Endometrial microvascular endothelial cells (primary cell): ENCODE results near the gene RIN3. TPM values are rescaled to one million over a fixed set of nuclear protein-coding genes. Genes with fewer than 3 reads are reported as not detected.

Source experiments
- in situ Hi-C: cut with HindIII; loops from 2 replicates; pipeline ENCODE4 v1.10.0; 2017; ENCODE audit warnings: low sequenced_read_pairs, low pct_unique_long_range_greater_than_20kb; ENCODE audit errors: inconsistent ontology term
- total RNA-seq: library from RNA; depleted of rRNA; stranded (reverse); fragments of >200 nt; gene quantifications from one replicate; pipeline ENCODE4 v1.2.3, GENCODE V29; 2015; ENCODE audit errors: inconsistent ontology term

RIN3 gene
- total RNA-seq, 1 donor from 2014 or later, result 2.0 TPM

DNA sequence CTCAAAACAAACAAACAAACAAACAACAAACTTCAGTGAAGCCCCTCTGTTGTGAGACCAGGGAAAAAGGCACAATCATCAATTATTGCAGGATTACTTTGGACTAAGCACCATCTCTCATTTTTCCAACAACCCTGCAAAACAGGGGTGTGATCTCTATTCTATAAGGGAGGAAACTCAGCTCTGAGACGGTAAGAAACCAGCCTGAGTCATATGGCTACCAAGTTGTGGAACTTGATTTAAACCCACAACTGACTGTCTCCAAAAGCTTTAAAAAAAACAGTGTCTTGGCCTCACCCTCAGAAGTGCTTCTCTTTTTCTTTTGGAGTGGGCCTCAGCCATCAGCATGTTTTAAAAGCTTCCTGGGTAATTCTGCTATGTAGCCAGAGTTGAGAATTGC is 49.8 kb downstream of the RIN3 start:
- in situ Hi-C loops, result no loop called here

DNA sequence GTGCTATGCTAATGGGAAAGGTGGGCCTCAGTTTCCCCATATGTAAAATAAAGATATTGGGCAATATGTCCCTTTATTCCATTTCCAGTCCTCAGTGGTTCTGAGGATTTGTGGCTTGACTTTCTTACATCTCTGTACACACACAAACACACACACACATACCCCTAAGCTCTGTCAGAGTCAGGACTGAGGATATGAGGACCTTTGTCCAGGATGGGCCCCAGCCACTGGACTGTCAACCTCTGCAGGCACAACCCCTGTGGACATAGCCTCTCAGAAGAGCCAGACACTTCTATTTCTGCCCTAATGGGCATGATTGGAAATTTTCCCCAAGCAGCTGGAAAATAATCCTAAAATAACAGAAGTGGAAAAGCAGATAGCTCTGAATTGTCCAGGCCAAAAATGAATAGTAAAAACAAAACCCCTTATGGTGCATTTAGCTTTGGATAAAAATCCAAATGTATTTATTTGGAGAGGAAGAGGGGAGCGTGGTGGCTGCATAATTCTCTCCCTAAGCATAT is 50.2 kb downstream of the RIN3 start:
- in situ Hi-C loops, result no loop called here

DNA sequence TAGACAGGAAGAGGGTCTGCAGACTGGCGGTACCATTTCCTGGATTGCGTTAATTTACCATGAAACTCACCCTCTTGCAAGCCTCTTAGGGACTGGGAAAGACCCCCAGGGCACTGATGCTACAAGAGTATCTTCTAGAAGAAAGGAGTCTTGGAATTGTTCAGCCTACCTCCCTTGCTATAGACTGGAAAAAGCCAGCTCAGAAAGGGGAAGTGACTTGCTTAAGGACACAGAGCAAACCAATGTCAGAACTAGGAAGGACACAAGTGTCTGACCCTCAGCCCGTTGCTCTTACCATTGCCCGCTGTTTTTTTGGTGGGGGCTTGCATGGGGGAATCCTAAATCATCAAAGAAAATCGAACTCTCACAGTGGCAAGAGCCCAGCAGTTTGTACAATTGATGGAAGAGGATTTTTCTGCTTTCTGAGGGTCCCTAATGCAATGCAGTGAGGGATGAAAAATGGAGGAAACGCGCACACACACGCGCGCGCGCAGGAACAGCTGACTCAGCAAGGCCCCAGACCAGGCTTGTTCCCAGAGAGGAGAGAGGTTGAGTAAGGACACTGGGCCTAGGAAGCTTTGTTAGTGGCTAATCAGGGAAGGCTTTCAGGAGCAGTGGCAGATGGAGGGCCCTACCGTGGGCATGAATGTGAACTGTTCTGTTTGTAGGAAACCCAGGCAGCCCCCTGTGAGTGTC is 50.9 kb downstream of the RIN3 start:
- in situ Hi-C loops, result no loop called here

DNA sequence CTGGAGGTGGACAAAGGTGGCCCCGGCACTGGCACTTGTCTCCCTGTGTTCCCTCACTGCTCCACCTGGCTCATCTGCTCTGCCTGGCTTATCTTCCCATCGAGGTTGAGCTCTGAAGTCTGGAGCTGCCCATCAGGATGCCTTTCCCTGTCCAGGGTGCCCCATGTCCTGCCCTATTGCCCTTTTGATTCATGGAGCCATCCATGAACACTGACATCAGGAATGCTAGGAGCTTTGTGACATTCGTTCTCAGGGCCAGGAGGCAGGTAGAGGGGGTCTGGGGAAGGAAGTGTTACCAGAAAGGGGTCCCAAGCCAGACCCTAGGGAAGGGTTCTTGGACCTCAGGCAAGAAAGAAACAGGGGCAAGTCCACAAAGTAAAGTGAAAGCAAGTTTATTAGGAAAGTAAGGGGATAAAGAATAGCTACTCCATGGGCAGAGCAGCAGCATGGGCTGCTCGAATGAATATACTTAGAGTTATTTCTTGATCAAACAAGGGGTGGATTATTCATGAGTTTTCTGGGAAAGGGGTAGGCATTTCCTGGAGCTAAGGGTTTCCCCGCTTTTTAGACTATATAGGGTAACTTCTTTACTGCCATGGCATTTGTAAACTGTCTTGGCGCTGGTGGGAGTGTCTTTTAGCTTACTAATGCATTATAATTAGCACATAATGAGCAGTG is 51.6 kb downstream of the RIN3 start:
- in situ Hi-C loops, result no loop called here

DNA sequence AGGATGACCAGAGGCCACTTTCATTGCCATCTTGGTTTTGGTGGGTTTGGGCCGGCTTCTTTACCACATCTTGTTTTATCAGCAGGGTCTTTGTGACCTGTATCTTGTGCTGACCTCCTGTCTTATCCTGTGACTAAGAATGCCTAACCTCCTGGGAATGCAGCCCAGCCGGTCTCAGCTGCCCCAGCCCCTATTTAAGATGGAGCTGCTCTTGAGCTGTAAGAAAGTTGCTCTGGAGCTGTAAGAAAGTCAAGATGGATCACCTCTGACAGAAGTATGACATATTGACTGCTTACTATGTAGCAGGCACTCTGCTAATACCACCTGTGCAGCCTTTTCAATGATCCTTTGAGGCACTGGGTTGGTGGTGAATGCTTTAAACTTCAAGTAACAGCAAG is 52.1 kb downstream of the RIN3 start:
- in situ Hi-C loops, result no loop called here

DNA sequence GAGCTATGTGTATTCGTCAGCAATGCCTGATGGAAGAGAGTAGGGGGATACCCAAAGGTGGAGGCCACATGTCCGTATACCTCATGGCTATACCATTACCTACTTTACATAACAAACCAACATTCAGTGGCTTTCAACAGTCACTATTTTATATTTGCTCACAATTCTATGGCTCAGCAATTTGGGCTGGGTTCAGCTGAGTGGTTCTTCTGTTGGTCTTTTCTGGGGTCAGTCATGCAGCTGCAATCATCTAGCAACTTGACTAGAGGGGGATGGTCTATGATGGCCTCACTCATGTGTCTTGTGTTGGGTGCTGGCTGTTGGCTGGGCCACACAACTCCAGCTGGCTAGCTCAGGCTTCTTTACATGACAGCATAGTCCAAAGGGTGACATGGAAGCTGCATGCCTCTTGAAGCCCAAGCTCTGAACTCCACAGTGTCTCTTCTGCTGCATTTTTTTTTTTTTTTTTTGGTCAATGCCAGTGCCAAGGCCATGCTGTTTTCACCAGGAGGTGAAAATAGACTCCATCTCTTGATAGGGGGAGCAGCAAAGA is 53.7 kb downstream of the RIN3 start:
- in situ Hi-C loops, result no loop called here

DNA sequence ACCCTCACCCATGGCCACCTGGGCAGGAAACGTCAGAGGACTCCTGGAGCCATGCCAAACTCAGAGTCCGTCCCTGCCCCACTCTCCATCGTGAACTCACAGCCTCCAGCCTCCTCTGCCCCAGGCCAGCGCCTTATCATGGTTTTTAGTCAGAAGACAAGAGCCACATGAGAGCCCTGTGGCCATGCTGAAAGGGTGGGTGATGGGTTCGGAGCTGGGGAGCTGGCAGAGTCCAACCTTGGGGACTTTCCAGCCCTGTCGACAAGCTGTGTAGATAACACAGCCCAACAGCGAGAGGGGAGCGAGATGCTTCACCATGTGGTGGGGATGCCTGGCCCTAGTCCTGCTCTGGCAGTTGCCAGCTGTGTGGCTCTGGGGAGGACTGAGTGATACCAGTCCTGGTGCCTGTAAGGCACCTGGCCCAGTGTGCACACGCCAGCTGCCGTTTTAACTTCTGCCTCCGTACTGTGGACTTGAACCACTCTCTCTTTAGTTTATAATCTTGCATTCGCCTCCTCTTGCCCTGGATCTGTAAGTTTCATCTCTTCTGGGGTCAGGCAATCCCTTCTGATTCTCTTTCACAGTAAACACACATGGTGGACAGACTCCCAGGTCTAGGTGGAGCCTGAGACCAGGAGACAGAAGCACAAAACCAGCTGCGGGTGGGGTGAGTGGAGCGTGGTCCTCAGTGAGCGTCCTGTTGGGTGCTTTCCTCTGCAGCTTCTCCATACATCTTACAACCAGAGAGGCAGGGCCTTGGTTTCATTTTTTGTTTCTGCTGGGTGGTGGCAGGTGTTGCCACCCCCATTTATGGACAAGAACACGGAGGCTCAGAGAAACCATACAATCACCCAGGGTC is 55.3 kb downstream of the RIN3 start:
- in situ Hi-C loops, result no loop called here

DNA sequence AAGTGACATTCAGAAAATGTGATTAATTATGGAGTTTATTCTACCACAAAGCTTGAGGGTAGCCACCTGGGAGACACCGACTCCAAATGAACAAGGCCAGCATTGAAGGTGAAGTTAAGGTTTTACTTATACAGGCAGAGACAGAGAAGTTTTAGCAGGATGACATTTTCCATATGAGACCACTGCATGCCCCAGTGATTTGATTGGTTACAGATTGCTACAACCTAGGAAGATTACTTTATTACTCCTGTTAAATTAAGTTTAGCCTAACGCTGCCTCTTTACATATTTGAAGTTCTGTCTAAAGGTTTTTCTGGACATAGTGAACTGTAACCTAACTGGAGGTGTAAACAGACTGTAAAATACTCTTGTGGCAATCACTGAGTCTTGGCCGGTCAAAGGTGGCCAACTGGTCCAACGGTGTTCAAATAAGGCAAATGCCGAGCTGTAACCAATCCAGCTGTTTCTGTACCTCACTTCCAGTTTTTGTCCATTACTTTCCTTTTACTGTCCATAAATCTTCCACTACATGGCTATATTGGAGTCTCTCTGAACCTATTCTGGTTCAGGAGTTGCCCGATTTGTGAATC is 57.2 kb downstream of the RIN3 start:
- in situ Hi-C loops, result no loop called here

DNA sequence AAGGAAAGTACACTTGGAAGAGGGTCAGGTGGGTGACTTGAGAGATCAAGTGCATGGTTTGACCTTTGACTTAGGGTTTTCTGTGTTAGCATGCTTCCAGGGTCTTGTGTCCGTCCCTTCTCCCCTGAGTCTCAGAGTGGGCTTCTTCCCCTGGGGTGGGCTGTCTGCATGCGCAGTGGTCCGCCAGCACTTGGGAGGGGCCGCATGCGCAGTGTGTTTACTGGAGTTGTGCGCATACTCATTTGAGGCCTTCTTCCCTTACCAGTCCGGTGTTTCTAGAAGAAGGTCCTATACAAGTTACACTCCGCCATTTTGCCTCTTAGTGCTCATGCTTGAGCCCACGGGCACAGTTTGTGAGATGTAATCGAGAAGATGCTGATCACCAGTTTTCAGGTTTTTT is 58.5 kb downstream of the RIN3 start:
- in situ Hi-C loops, result no loop called here

DNA sequence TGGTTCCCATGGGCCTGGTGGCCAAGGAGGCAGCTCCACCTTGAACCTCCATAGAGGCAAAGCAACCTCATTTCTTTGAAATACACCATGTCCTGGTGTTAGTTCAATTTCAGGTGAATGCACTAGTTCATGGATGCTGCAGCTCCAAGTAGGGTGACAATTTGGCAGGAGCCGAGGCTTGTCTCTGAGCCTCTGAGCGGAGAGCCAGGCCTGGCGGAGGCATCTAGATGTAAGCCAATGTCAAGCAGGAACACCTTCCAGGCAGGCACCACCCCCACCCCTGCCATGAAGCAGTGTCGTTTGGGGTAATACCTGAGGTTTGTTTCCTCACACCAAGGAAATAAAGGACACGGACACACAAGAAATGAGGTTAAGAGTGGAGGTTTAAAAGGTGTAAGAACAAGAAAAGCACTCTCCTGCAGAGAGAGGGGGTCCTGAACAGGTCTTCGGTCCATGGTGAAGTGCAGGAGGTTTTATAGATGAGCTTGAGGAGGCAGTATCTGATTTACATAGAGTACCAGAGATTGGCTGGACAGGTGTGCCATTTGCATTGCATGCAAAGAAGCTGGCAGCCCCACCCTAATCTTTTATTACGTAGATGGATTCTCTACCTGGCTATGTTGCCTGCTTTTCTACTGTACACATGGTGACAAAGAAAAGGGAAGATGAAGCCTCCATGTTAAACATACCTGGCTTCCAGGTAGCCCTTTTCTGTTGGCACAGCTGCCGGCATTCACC is 60.3 kb downstream of the RIN3 start:
- in situ Hi-C loops, result no loop called here

DNA sequence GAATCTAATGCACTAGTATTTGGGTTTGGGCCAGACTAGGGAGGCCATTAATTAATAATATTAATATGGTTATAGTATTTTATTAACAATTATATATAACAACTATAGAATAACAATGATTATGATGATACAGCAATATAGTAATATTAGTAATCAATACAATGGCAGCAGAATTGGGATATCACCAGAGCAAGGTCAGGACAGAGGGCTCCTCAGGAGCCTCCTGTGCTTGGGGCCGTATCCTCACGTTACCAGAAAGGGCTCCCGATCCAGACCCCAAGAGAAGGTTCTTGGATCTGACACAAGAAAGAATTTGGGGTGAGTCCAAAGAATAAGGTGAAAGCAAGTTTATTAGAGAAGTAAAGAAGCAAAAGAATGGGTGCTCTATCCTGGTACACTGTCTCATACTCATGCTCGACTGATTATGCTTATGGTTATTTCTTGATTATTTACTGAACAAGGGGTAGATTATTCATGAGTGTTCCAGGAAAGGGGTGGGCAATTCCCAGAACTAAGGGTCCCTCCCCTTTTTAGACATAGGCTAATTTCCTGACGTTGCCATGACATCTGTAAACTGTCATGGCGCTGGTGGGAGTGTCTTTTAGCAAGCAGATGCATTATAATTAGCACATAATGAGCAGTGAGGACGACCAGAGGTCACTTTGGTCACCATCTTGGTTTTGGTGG is 61.6 kb downstream of the RIN3 start:
- in situ Hi-C loops, result no loop called here

DNA sequence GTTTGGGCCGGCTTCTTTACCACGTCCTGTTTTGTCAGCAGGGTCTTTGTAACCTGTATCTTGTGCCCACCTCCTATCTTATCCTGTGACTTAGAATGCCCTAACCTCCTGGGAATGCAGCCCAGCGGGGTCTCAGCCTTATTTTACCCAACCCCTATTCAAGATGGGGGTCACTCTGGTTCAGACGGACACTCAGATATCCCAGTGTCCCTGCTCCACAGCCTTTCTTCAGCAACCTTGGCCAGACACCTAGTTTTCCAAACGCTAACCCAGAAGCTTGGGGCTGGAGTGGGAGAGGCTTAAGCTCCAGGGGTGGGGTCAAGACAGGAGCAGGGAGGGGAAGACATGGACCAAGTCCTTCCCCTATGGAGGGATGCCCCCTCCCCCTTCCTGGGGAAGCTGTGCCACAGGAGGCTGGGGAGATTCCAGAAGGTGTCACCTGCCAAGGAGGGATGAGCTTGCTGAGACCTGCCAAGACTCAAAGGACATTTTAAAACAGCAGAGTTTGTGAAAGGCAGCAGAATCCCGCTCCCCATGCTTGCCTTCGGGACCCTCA is 62.2 kb downstream of the RIN3 start:
- in situ Hi-C loops, result no loop called here

DNA sequence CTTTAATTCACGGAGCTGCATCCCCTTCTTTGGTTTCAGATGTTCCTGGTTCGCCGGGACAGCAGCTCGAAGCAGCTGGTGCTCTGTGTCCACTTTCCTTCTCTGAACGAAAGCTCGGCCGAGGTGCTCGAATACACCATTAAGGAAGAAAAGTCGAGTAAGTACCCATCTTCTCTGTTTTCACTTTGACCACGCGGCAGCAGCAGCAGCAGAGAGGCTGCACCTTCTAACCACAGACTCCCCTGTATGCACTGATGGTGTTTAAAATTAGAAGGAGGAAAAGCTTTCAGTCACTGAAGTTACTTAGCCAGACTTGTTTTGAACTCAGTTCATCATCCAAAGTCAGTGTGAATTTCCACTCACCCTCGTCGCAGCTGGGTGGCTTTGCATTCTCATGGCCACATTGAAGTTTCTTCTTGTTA is 63.8 kb downstream of the RIN3 start:
- in situ Hi-C loops, result no loop called here

DNA sequence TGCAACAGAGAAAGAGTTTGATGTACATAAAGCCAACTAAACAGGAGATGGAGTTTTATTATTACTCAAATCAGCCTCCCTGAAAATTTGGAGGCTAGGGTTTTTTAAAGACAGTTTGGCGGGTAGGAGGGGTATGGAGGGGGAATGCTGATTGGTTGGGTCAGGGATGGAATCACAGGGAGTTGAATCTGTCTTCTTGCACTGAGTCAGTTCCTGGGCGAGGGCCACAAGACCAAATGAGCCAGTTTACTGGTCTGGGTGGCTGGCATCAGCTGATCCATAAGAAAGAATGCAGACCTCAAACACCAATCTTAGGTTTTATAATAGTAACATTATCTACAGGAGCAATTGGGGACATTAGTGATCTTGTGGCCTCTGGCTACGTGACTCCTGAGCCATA is 64.9 kb downstream of the RIN3 start:
- in situ Hi-C loops, result no loop called here

DNA sequence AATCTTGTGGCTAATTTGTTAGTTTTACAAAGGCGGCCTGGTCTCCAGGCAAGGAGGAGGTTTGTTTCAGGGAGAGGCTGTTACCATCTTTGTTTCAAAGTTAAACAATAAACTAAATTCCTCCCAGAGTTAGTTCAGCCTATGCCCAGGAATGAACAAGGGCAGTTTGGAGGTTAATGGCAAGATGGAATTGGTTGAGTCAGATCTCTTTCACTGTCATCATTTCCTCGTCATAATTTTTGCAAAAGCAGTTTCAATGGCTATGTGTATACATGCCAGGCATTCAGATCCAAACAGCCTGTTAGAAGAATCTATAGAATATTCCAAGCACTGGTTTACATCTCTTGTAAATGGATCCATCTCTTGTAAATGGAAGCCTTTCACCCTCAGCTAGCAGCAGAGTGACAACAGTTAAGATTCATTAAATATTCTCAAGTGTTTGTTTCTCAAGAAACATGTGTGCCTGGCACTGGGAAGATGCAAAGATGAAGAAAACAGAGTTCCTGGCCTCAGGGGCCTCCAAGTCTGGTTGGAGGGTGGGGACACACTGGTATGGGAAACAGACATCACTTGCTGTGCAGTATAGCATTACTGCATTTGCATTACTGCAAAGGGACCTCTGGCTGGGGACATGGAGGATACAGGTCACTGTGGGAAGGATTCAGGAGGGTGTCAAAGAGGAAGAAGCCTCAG is 65.8 kb downstream of the RIN3 start:
- in situ Hi-C loops, result no loop called here

DNA sequence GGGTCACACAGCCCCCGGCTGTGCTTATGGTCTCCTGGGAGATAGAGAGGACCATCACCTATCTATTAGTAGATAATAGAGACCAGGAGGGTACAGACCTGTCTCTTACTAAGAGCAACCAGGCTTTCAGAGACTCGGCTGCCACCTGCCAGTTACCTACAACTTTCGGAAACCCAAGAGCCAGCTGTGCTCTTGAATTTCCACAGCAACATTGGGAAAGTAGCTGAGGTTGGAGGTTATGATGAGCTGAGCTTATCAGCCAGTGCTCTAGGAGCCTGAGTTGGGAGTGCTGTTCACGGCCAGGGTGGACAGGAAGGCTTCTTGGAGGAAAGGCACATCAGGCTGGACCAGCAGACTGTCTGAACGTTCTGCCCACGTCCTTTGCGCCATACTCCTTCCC is 67.6 kb downstream of the RIN3 start:
- in situ Hi-C loops, result no loop called here

DNA sequence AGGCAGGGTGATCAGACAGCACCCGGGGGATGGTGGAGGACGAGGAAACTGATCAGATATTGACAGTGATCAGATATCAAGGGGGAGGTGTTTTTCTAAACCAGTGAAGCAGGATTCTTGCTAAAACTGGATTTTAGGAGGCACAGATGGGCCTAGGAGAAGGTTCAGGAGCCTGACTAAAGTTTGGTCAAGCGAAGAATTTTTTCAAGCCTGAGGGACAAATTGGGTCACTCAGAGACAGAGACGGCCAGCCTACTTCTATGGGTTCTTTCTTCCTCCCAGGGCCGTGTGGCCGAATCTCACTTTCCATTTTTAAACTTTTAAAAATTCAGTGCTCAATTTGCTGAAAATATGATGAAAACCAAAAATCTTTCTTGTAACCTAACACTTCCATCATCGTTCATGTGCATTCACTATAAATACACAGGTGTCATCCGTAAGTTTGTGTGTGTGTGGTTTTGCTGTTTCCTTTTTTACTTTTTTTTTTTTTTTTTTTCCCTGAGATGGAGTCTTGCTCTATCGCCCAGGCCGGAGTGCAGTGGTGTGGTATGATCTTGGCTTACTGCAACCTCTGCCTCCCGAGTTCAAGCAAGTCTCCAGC is 68.5 kb downstream of the RIN3 start:
- in situ Hi-C loops, result no loop called here
